Body of pancreas (tissue), 4 donors: ENCODE measurements around the gene STIMATE. TPM values are rescaled to one million over a fixed set of nuclear protein-coding genes. Genes with fewer than 3 reads are reported as not detected.

Source experiments
- ATAC-seq: fragments of 150-250 bp; one replicate; pipeline ENCODE4 v1.9.1; 2016
- DNase-seq, 4 donors: peaks; one replicate each; pipeline ENCODE4 v3.0.0-alpha.2; 2019
- H3K27ac ChIP-seq, 4 donors: fragments of 200-600 bp; sonication (generic); 1 replicate in 3 of 4; 2 replicates in 1 of 4; pipeline versions ENCODE4 v1.5.1 to v1.6.1; 2016 to 2019; ENCODE audit warnings: mild to moderate bottlenecking in 1 of 4, mixed read lengths in 1 of 4, moderate library complexity in 1 of 4
- H3K27me3 ChIP-seq, 2 donors: fragments of 200-600 bp; sonication (generic); one replicate each; pipeline ENCODE4 v1.6.0; 2016; ENCODE audit warnings: mild to moderate bottlenecking in 1 of 2
- H3K36me3 ChIP-seq, 2 donors: fragments of 200-600 bp; sonication (generic); replicated peaks in 1 of 2; 2 replicates each; pipeline ENCODE4 v1.5.1; 2016; ENCODE audit warnings: low read depth in 2 of 2; ENCODE audit not compliant: insufficient read depth in 1 of 2
- H3K4me1 ChIP-seq: fragments of 200-600 bp; sonication (generic); one replicate; pipeline ENCODE4 v1.6.0; 2016
- H3K4me3 ChIP-seq, 2 donors: fragments of 200-600 bp; sonication (generic); 1 replicate in 1 of 2; 2 replicates in 1 of 2; pipeline ENCODE4 v1.5.1; 2016 to 2019
- H3K9me3 ChIP-seq, 3 donors: fragments of 200-600 bp; sonication (generic); 1 replicate in 2 of 3; 2 replicates in 1 of 3; pipeline ENCODE4 v1.5.1; 2016
- POLR2A ChIP-seq, 3 donors: fragments of 450-650 bp; IDR thresholded peaks; one replicate each; pipeline ENCODE4 v1.6.1; 2016; ENCODE audit warnings: antibody characterized with exemption in 3 of 3, mild to moderate bottlenecking in 2 of 3
- WGBS, 2 donors: methylation state at CpG; one replicate each; pipeline ENCODE4 v1.1.5; 2017; 5-methylcytosine and 5-hydroxymethylcytosine counted together
- intact Hi-C: fragments of 100-400 bp; cut with DNase I; formaldehyde crosslinking; loops from one replicate; pipeline ENCODE4 v1.15.1; 2023
- total RNA-seq, 2 donors: library from RNA; depleted of rRNA; stranded (reverse); fragments of >200 nt; gene quantifications; one replicate each; pipeline ENCODE4 v1.1.0, GENCODE V29; 2016
- TF ChIP-seq, protein P1 (sequence below), 7 experiments: fragments of 450-650 bp in 4 of 7; fragments of 200-600 bp in 3 of 7; sonication (generic) in 3 of 7; IDR thresholded peaks; one replicate each; pipeline ENCODE4 v1.5.1; 2016 to 2019; ENCODE audit warnings: antibody characterized with exemption in 7 of 7

The STIMATE gene
- total RNA-seq, 2 donors from 2014 or later = 13.0 to 63.0 TPM

DNA sequence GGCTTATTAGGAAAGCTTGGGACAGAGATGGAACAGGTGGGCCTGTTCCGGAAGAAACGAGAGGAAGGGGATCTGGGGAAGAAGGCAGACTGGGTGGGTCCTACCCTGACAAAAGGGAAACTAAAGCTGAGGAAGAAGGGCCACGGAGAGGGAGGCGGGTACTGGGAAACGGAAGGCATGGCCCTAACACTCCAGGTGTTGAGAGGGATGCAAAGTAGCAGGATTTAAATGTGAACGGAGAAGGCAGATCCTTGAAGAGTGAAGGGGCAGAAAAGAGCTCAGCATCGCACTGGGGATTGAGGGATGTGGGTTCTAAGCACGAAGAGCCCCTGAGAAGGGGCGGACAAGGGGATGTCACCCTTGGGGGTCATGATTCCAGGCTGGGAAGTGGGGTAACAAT is 735 bp downstream of the STIMATE start:
- H3K27ac ChIP-seq = peak overlapping the region; percentile 45 to 74 (median 56)
- H3K27me3 ChIP-seq = no peaks in the 10 kb centered on the region
- intact Hi-C loops = no loop called here
- DNase-seq = no peak
- ATAC-seq = no peak
- WGBS, 2 donors = 3 to 4% methylated on average over 9 of the region's 9 CpGs
- H3K9me3 ChIP-seq = no peaks in the 10 kb centered on the region
- no peak for TF ChIP-seq POLR2A (IDR thresholded peaks at IDR 0.05)
- TF ChIP-seq, protein P1, sequence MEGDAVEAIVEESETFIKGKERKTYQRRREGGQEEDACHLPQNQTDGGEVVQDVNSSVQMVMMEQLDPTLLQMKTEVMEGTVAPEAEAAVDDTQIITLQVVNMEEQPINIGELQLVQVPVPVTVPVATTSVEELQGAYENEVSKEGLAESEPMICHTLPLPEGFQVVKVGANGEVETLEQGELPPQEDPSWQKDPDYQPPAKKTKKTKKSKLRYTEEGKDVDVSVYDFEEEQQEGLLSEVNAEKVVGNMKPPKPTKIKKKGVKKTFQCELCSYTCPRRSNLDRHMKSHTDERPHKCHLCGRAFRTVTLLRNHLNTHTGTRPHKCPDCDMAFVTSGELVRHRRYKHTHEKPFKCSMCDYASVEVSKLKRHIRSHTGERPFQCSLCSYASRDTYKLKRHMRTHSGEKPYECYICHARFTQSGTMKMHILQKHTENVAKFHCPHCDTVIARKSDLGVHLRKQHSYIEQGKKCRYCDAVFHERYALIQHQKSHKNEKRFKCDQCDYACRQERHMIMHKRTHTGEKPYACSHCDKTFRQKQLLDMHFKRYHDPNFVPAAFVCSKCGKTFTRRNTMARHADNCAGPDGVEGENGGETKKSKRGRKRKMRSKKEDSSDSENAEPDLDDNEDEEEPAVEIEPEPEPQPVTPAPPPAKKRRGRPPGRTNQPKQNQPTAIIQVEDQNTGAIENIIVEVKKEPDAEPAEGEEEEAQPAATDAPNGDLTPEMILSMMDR (IDR thresholded peaks at IDR 0.05) = no peak
- peak overlapping the region; percentile 30 to 89 for H3K4me3 ChIP-seq
- H3K4me1 ChIP-seq = peaks cover 58% of the 10 kb centered on the region
- no peaks in the 10 kb centered on the region for H3K36me3 ChIP-seq

DNA sequence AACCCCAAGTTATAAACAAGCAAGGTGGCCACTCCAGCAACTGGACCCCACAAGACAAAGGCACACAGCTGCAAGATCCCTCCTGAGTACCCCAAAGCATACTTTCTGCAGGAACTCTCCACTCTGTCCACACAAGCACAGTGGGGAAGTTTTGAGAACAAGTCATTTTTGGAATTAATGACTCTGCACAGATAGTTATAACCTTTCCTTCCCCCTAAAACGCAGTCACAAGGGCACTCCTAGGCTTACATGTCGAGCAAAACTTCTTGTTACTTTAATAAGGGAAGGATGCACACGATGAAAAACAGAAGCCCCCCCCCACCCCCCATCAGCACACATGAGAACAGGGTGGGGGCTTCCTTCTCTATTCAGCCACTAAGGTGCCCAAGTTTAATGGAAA is 1.2 kb downstream of the STIMATE start:
- Histone ChIP-seq H3K36me3 (no peaks in the 10 kb centered on the region), H3K4me3 (peak overlapping the region in 1 of 2 donors; percentile 89), H3K27ac (peak overlapping the region in 2 of 4 donors; percentile 51 to 62), H3K4me1 (peaks cover 63% of the 10 kb centered on the region), H3K27me3 (no peaks in the 10 kb centered on the region), H3K9me3 (no peaks in the 10 kb centered on the region)
- 10 to 18% methylated on average over 3 of the region's 3 CpGs for WGBS, 2 donors
- no peak for TF ChIP-seq POLR2A (IDR thresholded peaks at IDR 0.05)
- TF ChIP-seq, protein P1 (IDR thresholded peaks at IDR 0.05) = no peak
- no peak for DNase-seq
- ATAC-seq = no peak
- intact Hi-C loops = no loop called here

DNA sequence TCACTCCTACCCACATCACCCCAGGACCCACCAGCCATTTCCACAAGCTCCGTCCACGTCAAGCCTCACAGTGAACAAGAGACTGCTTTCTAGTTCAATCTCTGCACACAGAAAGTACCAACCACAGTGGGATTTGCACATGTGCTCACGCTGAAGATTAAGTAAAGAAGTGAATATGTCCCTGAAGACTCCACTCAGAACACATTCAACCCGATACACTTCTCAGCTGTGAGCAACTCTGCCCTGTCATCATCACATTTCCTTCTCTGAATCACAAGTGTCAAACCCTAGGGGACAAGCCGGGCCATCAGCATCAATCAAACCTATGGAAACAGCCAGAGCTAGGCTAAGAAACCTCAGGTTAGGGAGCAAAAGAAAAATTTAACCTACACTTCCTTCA is 1.9 kb downstream of the STIMATE start:
- H3K9me3 ChIP-seq = no peaks in the 10 kb centered on the region
- TF ChIP-seq, protein P1 (IDR thresholded peaks at IDR 0.05) = no peak
- TF ChIP-seq POLR2A (IDR thresholded peaks at IDR 0.05) = no peak
- intact Hi-C loops = no loop called here
- no peaks in the 10 kb centered on the region for H3K36me3 ChIP-seq
- DNase-seq (no peak), ATAC-seq (no peak)
- H3K27me3 ChIP-seq = no peaks in the 10 kb centered on the region
- H3K4me1 ChIP-seq = peaks cover 69% of the 10 kb centered on the region
- WGBS, 2 donors = 54 to 60% methylated on average over 5 of the region's 5 CpGs
- no peak overlapping the region for H3K4me3 ChIP-seq
- H3K27ac ChIP-seq = peak overlapping the region in 3 of 4 donors; percentile 53 to 72 (median 62)

DNA sequence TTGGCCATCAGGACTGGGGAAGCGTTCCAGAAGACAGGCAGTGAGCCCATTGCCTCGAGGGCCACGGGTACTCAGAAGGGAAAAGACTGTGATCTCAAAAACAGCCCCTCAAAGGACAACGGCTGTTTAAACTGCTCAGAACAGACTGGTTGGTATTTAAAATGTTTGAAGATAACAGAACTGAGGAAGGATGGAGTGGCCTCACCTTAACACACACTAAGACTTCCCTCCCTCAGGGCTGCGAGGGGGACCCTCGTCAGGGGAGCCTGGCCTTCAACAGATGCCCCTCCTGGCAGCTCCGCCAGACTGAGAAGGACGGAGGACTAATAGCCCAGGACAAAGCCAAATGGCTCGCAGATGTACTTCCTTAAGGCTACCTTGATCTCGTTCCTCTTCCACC is 2.6 kb downstream of the STIMATE start:
- intact Hi-C loops = no loop called here
- Histone ChIP-seq H3K27ac (peak overlapping the region in 3 of 4 donors; percentile 53 to 79 (median 72)), H3K36me3 (no peaks in the 10 kb centered on the region), H3K4me1 (peaks cover 75% of the 10 kb centered on the region), H3K4me3 (no peak overlapping the region), H3K27me3 (no peaks in the 10 kb centered on the region), H3K9me3 (no peaks in the 10 kb centered on the region)
- WGBS, 2 donors = 63 to 67% methylated on average over 10 of the region's 10 CpGs
- TF ChIP-seq POLR2A (IDR thresholded peaks at IDR 0.05) = no peak
- TF ChIP-seq, protein P1 (IDR thresholded peaks at IDR 0.05) = no peak
- no peak for DNase-seq
- no peak for ATAC-seq

DNA sequence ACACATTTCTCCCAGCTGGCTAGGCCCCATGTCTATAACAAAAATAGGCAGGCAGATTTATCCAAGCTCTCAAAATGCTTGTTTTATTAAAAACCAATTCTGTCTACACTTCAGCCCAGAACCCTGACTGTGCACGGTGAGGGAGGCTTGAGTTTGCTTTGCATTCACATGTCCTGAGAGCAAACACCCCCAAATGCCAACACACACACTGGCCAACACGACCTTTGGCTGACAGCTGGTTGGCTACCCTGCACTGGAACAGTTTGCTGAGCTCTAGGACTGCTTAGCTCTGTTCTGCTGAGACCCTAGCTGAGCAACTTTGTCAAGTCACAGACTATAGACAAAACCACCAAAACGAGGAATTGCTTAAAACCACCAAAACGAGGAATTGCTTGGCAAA is 3.6 kb downstream of the STIMATE start:
- no peak for TF ChIP-seq POLR2A (IDR thresholded peaks at IDR 0.05)
- TF ChIP-seq, protein P1 (IDR thresholded peaks at IDR 0.05) = no peak
- peak; percentile 63 to 81 (median 78) for DNase-seq
- Histone ChIP-seq H3K36me3 (no peaks in the 10 kb centered on the region), H3K4me3 (no peak overlapping the region), H3K27me3 (no peaks in the 10 kb centered on the region), H3K4me1 (peaks cover 75% of the 10 kb centered on the region), H3K27ac (peak overlapping the region; percentile 51 to 79 (median 62)), H3K9me3 (no peaks in the 10 kb centered on the region)
- intact Hi-C loops = no loop called here
- peak; percentile 25 for ATAC-seq
- 12 to 21% methylated on average over 4 of the region's 4 CpGs for WGBS, 2 donors
